Vagina (tissue), 2 donors: ENCODE data around the gene RTRAF. TPM values are rescaled to one million over a fixed set of nuclear protein-coding genes. Genes with fewer than 3 reads are reported as not detected.

Source experiments
- DNase-seq, 2 donors: peaks; one replicate each; pipeline ENCODE4 v3.0.0-alpha.2; 2017; ENCODE audit errors: extremely low spot score in 2 of 2
- H3K27ac ChIP-seq: fragments of 200-600 bp; sonication (generic); one replicate; pipeline ENCODE4 v1.5.1; 2019
- H3K27me3 ChIP-seq: fragments of 200-600 bp; sonication (generic); one replicate; pipeline ENCODE4 v1.5.1; 2019
- H3K36me3 ChIP-seq, 2 donors: fragments of 200-600 bp; sonication (generic); one replicate each; pipeline ENCODE4 v1.5.1; 2017 to 2019
- H3K4me1 ChIP-seq: fragments of 200-600 bp; sonication (generic); one replicate; pipeline ENCODE4 v1.5.1; 2019
- H3K4me3 ChIP-seq, 2 donors: fragments of 200-600 bp; sonication (generic); 1 replicate in 1 of 2; 2 replicates in 1 of 2; pipeline ENCODE4 v1.5.1; 2016 to 2019
- H3K9me3 ChIP-seq: fragments of 200-600 bp; sonication (generic); one replicate; pipeline ENCODE4 v1.5.1; 2019
- CTCF ChIP-seq, 3 experiments: fragments of 450-650 bp in 2 of 3; fragments of 200-600 bp in 1 of 3; sonication (generic) in 1 of 3; IDR thresholded peaks; one replicate each; pipeline ENCODE4 v1.5.1; 2017 to 2019; ENCODE audit warnings: antibody characterized with exemption in 3 of 3, mild to moderate bottlenecking in 2 of 3, moderate library complexity in 2 of 3
- POLR2A ChIP-seq, 2 donors: fragments of 450-650 bp; IDR thresholded peaks; one replicate each; pipeline ENCODE4 v1.6.1; 2017; ENCODE audit warnings: antibody characterized with exemption in 2 of 2, mild to moderate bottlenecking in 2 of 2, moderate library complexity in 2 of 2
- POLR2AphosphoS5 ChIP-seq, 2 donors: sonication (generic); formaldehyde crosslinking; IDR thresholded peaks; one replicate each; pipeline ENCODE4 v1.9.0; 2017; ENCODE audit warnings: antibody characterized with exemption in 2 of 2, mild to moderate bottlenecking in 2 of 2, low read depth in 1 of 2; ENCODE audit not compliant: insufficient read depth in 1 of 2
- intact Hi-C: fragments of 100-400 bp; cut with DNase I; formaldehyde crosslinking; loops from one replicate; pipeline ENCODE4 v1.15.1; 2023
- total RNA-seq: library from RNA; depleted of rRNA; stranded (reverse); fragments of >200 nt; gene quantifications from one replicate; pipeline ENCODE4 v1.2.3, GENCODE V29; 2016

RTRAF gene
- total RNA-seq, 1 donor from 2014 or later = 35.4 TPM

- Histone ChIP-seq H3K4me1 (no peaks in the 10 kb centered on the region), H3K4me3 (no peak overlapping the region), H3K9me3 (no peaks in the 10 kb centered on the region), H3K36me3 (peaks cover 0 to 87% of the 10 kb centered on the region in 2 donors), H3K27me3 (no peaks in the 10 kb centered on the region), H3K27ac (no peak overlapping the region)
- DNase-seq = no peak
- intact Hi-C loops = no loop called here
- TF ChIP-seq CTCF (IDR thresholded peaks at IDR 0.05) (no peak), POLR2A (IDR thresholded peaks at IDR 0.05) (no peak), POLR2AphosphoS5 (IDR thresholded peaks at IDR 0.05; ENCODE audit: insufficient read depth in 1 of 2, low read depth in 1 of 2) (no peak)
These were observed 16.3 kb downstream of the RTRAF start for GRCh38 chr14:52005625-52006024.

- no peaks in the 10 kb centered on the region for H3K4me1 ChIP-seq
- intact Hi-C loops = no loop called here
- H3K27me3 ChIP-seq = no peaks in the 10 kb centered on the region
- H3K4me3 ChIP-seq = no peak overlapping the region
- no peak overlapping the region for H3K27ac ChIP-seq
- TF ChIP-seq POLR2AphosphoS5 (IDR thresholded peaks at IDR 0.05; ENCODE audit: insufficient read depth in 1 of 2, low read depth in 1 of 2) = no peak
- no peak for TF ChIP-seq POLR2A (IDR thresholded peaks at IDR 0.05)
- no peak for TF ChIP-seq CTCF (IDR thresholded peaks at IDR 0.05)
- no peaks in the 10 kb centered on the region for H3K9me3 ChIP-seq
- H3K36me3 ChIP-seq = peaks cover 0 to 94% of the 10 kb centered on the region in 2 donors
- no peak for DNase-seq
These were observed 17.0 kb downstream of the RTRAF start for GRCh38 chr14:52006361-52006760.

- H3K4me3 ChIP-seq = no peak overlapping the region
- H3K9me3 ChIP-seq = no peaks in the 10 kb centered on the region
- peaks cover 0 to 93% of the 10 kb centered on the region in 2 donors for H3K36me3 ChIP-seq
- intact Hi-C loops = no loop called here
- H3K4me1 ChIP-seq = no peaks in the 10 kb centered on the region
- DNase-seq = no peak
- no peaks in the 10 kb centered on the region for H3K27me3 ChIP-seq
- H3K27ac ChIP-seq = no peak overlapping the region
- TF ChIP-seq CTCF (IDR thresholded peaks at IDR 0.05) = no peak
- TF ChIP-seq POLR2AphosphoS5 (IDR thresholded peaks at IDR 0.05; ENCODE audit: insufficient read depth in 1 of 2, low read depth in 1 of 2) = no peak
- no peak for TF ChIP-seq POLR2A (IDR thresholded peaks at IDR 0.05)
These were observed 17.9 kb downstream of the RTRAF start for GRCh38 chr14:52007211-52007610.

GRCh38 chr14:52007637-52008036 lies 18.3 kb downstream of the RTRAF start:
- DNase-seq = no peak
- peaks cover 0 to 89% of the 10 kb centered on the region in 2 donors for H3K36me3 ChIP-seq
- intact Hi-C loops = no loop called here
- no peaks in the 10 kb centered on the region for H3K27me3 ChIP-seq
- no peak for TF ChIP-seq POLR2AphosphoS5 (IDR thresholded peaks at IDR 0.05; ENCODE audit: insufficient read depth in 1 of 2, low read depth in 1 of 2)
- TF ChIP-seq CTCF (IDR thresholded peaks at IDR 0.05) = no peak
- TF ChIP-seq POLR2A (IDR thresholded peaks at IDR 0.05) = no peak
- H3K4me1 ChIP-seq = no peaks in the 10 kb centered on the region
- H3K9me3 ChIP-seq = no peaks in the 10 kb centered on the region
- H3K4me3 ChIP-seq = no peak overlapping the region
- no peak overlapping the region for H3K27ac ChIP-seq

GRCh38 chr14:52008136-52008535 lies 18.8 kb downstream of the RTRAF start:
- TF ChIP-seq CTCF (IDR thresholded peaks at IDR 0.05) = no peak
- TF ChIP-seq POLR2A (IDR thresholded peaks at IDR 0.05) = no peak
- TF ChIP-seq POLR2AphosphoS5 (IDR thresholded peaks at IDR 0.05; ENCODE audit: insufficient read depth in 1 of 2, low read depth in 1 of 2) = no peak
- intact Hi-C loops = no loop called here
- H3K9me3 ChIP-seq = no peaks in the 10 kb centered on the region
- no peaks in the 10 kb centered on the region for H3K4me1 ChIP-seq
- H3K4me3 ChIP-seq = no peak overlapping the region
- no peak for DNase-seq
- H3K36me3 ChIP-seq = peaks cover 0 to 84% of the 10 kb centered on the region in 2 donors
- H3K27ac ChIP-seq = no peak overlapping the region
- no peaks in the 10 kb centered on the region for H3K27me3 ChIP-seq
